Transverse colon (tissue), 4 donors: ENCODE measurements around the gene RILPL2. TPM values are rescaled to one million over a fixed set of nuclear protein-coding genes. Genes with fewer than 3 reads are reported as not detected.
"Not testable (repeated sequence)": the region's sequence is repeated elsewhere in the genome, so short reads cannot be mapped to it uniquely, and the experiment has no call there.

Experiments used
- DNase-seq: peaks from one replicate; pipeline ENCODE4 v3.0.0-alpha.2; 2019
- H3K27ac ChIP-seq, 4 donors: fragments of 200-600 bp; sonication (generic); 2 replicates each; pipeline ENCODE4 v1.5.1; 2016 to 2018; ENCODE audit warnings: inconsistent platforms in 4 of 4
- H3K27me3 ChIP-seq: fragments of 200-600 bp; sonication (generic); 2 replicates; pipeline ENCODE4 v1.5.1; 2017; ENCODE audit warnings: inconsistent platforms
- H3K36me3 ChIP-seq, 4 donors: fragments of 200-600 bp; sonication (generic); 2 replicates each; pipeline ENCODE4 v1.5.1; 2017 to 2019; ENCODE audit warnings: inconsistent platforms in 4 of 4
- H3K4me1 ChIP-seq, 4 donors: fragments of 200-600 bp; sonication (generic); 2 replicates each; pipeline ENCODE4 v1.5.1; 2017 to 2020; ENCODE audit warnings: inconsistent platforms in 4 of 4
- H3K4me3 ChIP-seq, 4 donors: fragments of 200-600 bp; sonication (generic); 1 replicate in 1 of 4; 2 replicates in 3 of 4; pipeline versions ENCODE4 v1.5.1 to v1.6.1; 2017 to 2019; ENCODE audit warnings: inconsistent platforms in 4 of 4
- H3K9me3 ChIP-seq, 2 donors: fragments of 200-600 bp; sonication (generic); 2 replicates each; pipeline ENCODE4 v1.5.1; 2017 to 2019; ENCODE audit warnings: inconsistent platforms in 2 of 2
- EP300 ChIP-seq: sonication (generic); formaldehyde crosslinking; IDR thresholded peaks from one replicate; pipeline ENCODE4 v1.6.1; 2017; ENCODE audit warnings: antibody characterized with exemption, low read depth
- POLR2A ChIP-seq: fragments of 450-650 bp; IDR thresholded peaks from one replicate; pipeline ENCODE4 v1.6.1; 2016; ENCODE audit warnings: antibody characterized with exemption, mild to moderate bottlenecking, moderate library complexity
- POLR2AphosphoS5 ChIP-seq, 3 donors: sonication (generic); formaldehyde crosslinking; IDR thresholded peaks; one replicate each; pipeline ENCODE4 v1.6.1; 2016; ENCODE audit warnings: antibody characterized with exemption in 3 of 3
- WGBS, 2 donors: methylation state at CpG; one replicate each; pipeline ENCODE4 v1.1.5; 2018; ENCODE audit warnings: low coverage in 1 of 2; 5-methylcytosine and 5-hydroxymethylcytosine counted together
- in situ Hi-C, 4 donors: fragments of 200-750 bp; cut with MboI; loops; one replicate each; pipeline versions ENCODE4 v1.15.0 to v1.15.1; 2017; ENCODE audit warnings: low sequenced_read_pairs in 3 of 4, low pct_ligation_motif_present in 1 of 4, low pct_unique_long_range_greater_than_20kb in 1 of 4
- intact Hi-C: fragments of 100-400 bp; cut with DNase I; formaldehyde crosslinking; loops from one replicate; pipeline ENCODE4 v1.15.1; 2023; ENCODE audit warnings: low total_unique reads
- total RNA-seq, 4 donors: library from RNA; depleted of rRNA; stranded (reverse); fragments of >200 nt; gene quantifications; one replicate each; pipeline ENCODE4 v1.1.0, GENCODE V29; 2016
- TF ChIP-seq, protein P1 (sequence below), 5 experiments: fragments of 200-600 bp in 3 of 5; fragments of 450-650 bp in 2 of 5; sonication (generic) in 3 of 5; IDR thresholded peaks; 1 replicate in 2 of 5; 2 replicates in 3 of 5; pipeline ENCODE4 v1.5.1; 2016 to 2017; ENCODE audit warnings: antibody characterized with exemption in 5 of 5, inconsistent platforms in 3 of 5, mild to moderate bottlenecking in 2 of 5, moderate library complexity in 1 of 5

The RILPL2 gene
- total RNA-seq, 4 donors from 2014 or later, result 0.60 to 2.7 (median 1.4) TPM

DNA sequence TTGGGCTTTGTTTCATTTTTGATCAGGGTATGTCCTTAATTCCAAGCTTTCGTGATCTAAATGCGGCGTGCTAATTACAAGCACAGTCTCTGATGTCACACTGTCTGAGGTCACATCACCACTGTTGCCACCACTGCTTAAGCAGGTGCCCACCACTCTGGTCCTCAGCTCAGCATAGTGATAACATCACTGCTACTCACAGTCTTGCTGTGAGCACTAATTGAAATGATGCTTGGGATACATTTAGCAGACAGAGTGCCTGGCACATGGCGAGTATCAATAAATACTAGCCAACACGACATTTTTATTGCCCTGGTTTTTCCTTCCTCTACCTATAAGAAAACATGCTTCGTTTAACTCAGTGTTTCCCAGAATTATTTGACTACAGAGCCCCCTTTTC is 7.9 kb downstream of the RILPL2 start:
- no peak overlapping the region for H3K27ac ChIP-seq
- no peak overlapping the region for H3K4me3 ChIP-seq
- DNase-seq, result no peak
- TF ChIP-seq, protein P1, sequence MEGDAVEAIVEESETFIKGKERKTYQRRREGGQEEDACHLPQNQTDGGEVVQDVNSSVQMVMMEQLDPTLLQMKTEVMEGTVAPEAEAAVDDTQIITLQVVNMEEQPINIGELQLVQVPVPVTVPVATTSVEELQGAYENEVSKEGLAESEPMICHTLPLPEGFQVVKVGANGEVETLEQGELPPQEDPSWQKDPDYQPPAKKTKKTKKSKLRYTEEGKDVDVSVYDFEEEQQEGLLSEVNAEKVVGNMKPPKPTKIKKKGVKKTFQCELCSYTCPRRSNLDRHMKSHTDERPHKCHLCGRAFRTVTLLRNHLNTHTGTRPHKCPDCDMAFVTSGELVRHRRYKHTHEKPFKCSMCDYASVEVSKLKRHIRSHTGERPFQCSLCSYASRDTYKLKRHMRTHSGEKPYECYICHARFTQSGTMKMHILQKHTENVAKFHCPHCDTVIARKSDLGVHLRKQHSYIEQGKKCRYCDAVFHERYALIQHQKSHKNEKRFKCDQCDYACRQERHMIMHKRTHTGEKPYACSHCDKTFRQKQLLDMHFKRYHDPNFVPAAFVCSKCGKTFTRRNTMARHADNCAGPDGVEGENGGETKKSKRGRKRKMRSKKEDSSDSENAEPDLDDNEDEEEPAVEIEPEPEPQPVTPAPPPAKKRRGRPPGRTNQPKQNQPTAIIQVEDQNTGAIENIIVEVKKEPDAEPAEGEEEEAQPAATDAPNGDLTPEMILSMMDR (IDR thresholded peaks at IDR 0.05), result no peak
- in situ Hi-C loops (no loop called here), intact Hi-C loops (no loop called here)
- H3K27me3 ChIP-seq, result no peaks in the 10 kb centered on the region
- H3K9me3 ChIP-seq, result no peaks in the 10 kb centered on the region
- 67 to 74% methylated on average over 4 to 6 of the region's 6 CpGs for WGBS, 2 donors
- peaks cover 0 to 4% (median 0%) of the 10 kb centered on the region in 4 donors for H3K36me3 ChIP-seq
- H3K4me1 ChIP-seq, result peaks cover 0 to 11% (median 2%) of the 10 kb centered on the region in 4 donors

DNA sequence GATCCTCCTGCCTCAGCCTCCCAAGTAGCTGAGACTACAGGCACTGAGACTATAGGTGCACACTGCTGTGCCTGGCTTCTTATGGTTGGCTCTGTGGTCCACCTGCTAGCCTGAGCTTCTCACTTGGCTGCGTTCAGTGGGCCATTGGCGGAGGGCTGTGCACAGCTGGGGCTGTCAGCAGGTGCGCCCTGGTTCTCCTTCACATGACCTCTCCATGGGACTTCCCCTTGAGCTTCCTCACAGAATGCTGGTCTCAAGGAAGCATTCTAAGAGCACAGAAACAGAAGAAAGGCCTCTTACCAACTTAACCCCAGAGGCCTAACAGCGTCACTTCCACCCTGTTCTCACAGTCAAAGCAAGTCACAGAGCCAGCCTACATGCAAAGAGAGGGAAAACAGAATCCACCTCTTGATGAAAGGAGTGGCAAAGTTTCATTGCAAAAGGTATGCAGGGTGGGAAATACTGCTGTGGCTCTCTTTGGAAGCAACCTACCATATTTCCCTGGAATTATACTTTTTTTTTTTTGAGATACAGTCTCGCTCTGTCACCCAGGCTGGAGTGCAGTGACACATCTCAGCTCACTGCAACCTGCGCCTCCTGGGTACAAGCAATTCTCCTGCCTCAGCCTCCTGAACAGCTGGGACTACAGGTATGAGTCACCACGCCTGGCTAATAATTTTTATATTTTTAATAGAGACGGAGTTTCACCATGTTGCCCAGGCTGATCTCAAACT is 9.3 kb downstream of the RILPL2 start:
- DNase-seq, result peak; percentile 37

GRCh38 chr12:123421314-123421713 is 15.2 kb downstream of the RILPL2 start:
- H3K9me3 ChIP-seq, result no peaks in the 10 kb centered on the region
- no peak for DNase-seq
- no peaks in the 10 kb centered on the region for H3K27me3 ChIP-seq
- 100% methylated on average over 2 of the region's 2 CpGs for WGBS, 2 donors
- H3K4me3 ChIP-seq, result no peak overlapping the region
- intact Hi-C loops, result no loop called here
- TF ChIP-seq, protein P1 (IDR thresholded peaks at IDR 0.05), result no peak
- no peak for TF ChIP-seq POLR2AphosphoS5 (IDR thresholded peaks at IDR 0.05)
- TF ChIP-seq EP300, result no peak
- no peak for TF ChIP-seq POLR2A
- H3K4me1 ChIP-seq, result no peaks in the 10 kb centered on the region
- in situ Hi-C loops, result no loop called here
- H3K36me3 ChIP-seq, result no peaks in the 10 kb centered on the region
- H3K27ac ChIP-seq, result no peak overlapping the region

More for the DNA sequence above, 9.3 kb downstream of the RILPL2 start:
- WGBS, 2 donors, result 89 to 91% methylated on average over 4 to 8 of the region's 8 CpGs
- Histone ChIP-seq H3K9me3 (no peaks in the 10 kb centered on the region), H3K27ac (no peak overlapping the region), H3K36me3 (peaks cover 0 to 4% (median 0%) of the 10 kb centered on the region in 4 donors), H3K4me3 (no peak overlapping the region), H3K4me1 (peaks cover 0 to 2% (median 0%) of the 10 kb centered on the region in 4 donors), H3K27me3 (no peaks in the 10 kb centered on the region)
- intact Hi-C loops, result no loop called here
- TF ChIP-seq EP300, result no peak
- TF ChIP-seq, protein P1 (IDR thresholded peaks at IDR 0.05), result no peak
- in situ Hi-C loops, result no loop called here

DNA sequence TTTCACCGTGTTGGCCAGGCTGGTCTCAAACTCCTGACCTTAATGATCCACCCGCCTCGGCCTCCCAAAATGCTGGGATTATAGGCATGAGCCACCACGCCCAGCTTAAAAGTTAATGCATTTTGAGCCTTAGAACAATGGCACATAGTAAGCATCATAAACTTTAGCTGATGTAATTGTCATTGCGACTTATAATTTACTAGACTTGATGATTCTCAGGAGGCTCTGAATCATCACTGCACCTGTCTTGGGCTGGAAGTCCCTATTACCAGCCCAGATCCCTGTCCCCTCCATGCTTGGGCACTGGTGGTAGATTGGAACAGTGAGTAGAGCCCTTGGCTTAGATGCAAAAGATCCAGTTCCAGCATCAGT is 26.5 kb downstream of the RILPL2 start:
- intact Hi-C loops, result no loop called here
- Histone ChIP-seq H3K9me3 (no peaks in the 10 kb centered on the region), H3K4me3 (no peak overlapping the region), H3K36me3 (peaks cover 0 to 24% (median 12%) of the 10 kb centered on the region in 4 donors), H3K27ac (no peak overlapping the region), H3K27me3 (no peaks in the 10 kb centered on the region), H3K4me1 (no peaks in the 10 kb centered on the region)
- in situ Hi-C loops, result no loop called here
- TF ChIP-seq EP300 (no peak), POLR2AphosphoS5 (IDR thresholded peaks at IDR 0.05) (no peak)
- TF ChIP-seq, protein P1 (IDR thresholded peaks at IDR 0.05), result no peak
- WGBS, 2 donors, result 87% methylated on average over 5 of the region's 5 CpGs; no CpG with 5 or more reads in 1 of the 2 donors
- DNase-seq, result no peak

GRCh38 chr12:123409284-123410040 is 27.0 kb downstream of the RILPL2 start:
- H3K4me1 ChIP-seq, DNase-seq: not testable (repeated sequence)
- H3K36me3 ChIP-seq, result peaks cover 0 to 30% (median 14%) of the 10 kb centered on the region in 4 donors

DNA sequence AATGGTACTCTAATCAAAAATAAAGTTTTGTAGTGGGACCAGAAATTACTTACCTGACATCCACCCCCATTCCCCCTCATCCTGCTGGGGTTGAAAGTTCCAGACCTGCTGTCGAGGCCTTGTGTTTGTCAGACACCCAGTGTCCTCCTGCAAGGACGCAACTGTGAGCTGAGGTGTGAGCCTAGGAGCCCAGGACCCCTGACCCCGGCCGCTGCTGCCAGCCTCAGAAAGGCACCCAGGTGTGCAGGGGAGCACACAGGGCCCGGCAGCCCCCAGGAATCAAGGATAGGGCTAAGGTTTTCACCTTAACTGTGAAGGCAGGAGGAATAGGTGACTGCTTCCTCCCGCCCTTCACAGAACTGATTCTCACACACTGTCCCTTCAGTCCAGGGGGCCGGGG is 27.9 kb downstream of the RILPL2 start:
- H3K4me1 ChIP-seq, H3K4me3 ChIP-seq, H3K27me3 ChIP-seq, H3K9me3 ChIP-seq, DNase-seq, intact Hi-C loops, H3K27ac ChIP-seq, in situ Hi-C loops: not testable (repeated sequence)
- peaks cover 0 to 37% (median 19%) of the 10 kb centered on the region in 4 donors for H3K36me3 ChIP-seq
- 88% methylated on average over 2 of the region's 7 CpGs; no CpG with 5 or more reads in 1 of the 2 donors for WGBS, 2 donors

More at GRCh38 chr12:123409284-123410040, 27.0 kb downstream of the RILPL2 start:
- H3K9me3 ChIP-seq, H3K4me3 ChIP-seq, H3K27me3 ChIP-seq, H3K27ac ChIP-seq, intact Hi-C loops, in situ Hi-C loops: not testable (repeated sequence)
- WGBS, 2 donors, result 68 to 84% methylated on average over 4 to 11 of the region's 11 CpGs
